ENCODE results near the gene SLCO2A1. TPM values are rescaled to one million over a fixed set of nuclear protein-coding genes. Genes with fewer than 3 reads are reported as not detected.

The SLCO2A1 gene
- total RNA-seq, 1 donor, result 0.36 TPM

DNA sequence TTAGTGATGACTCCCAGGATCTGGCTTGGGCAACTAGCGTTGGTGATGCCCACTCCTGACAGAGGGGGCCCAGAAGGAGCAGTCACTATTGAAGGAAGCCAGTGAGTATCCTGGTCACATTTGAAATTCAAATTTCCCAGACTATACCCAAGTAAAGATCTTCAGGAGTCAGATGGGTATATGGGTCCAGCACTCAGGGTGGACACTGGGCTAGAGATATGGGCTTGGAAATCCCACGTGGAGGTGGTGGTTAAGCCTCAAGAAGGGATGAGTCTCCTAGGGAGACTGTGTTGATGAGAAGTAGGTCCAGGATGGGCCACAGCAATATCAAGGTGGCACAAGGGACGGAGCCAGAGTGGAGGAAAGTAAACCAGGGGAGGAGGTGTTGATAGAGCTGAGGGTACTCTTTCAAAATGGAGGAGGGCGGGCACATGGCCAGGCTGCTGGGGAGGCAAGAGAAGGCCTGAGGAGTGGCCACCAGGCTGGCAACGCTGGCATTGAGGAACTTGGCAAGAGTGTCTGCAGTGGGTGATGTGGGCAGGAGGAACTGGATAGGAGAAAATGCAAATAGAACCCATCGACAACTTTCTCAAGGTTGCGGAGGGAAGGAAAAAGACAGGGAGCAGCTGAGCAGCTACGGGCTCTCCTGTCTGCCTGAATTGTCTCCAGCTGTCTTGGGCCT is 3.7 kb upstream of the SLCO2A1 start:
- H3K4me3 ChIP-seq (ENCODE audit: insufficient read depth, low read length), result no peak overlapping the region
- H3K27me3 ChIP-seq (ENCODE audit: insufficient read depth, low read length), result peaks cover 18% of the 10 kb centered on the region
- H3K9me3 ChIP-seq (ENCODE audit: low read depth, low read length), result no peaks in the 10 kb centered on the region
- TF ChIP-seq, protein P1, sequence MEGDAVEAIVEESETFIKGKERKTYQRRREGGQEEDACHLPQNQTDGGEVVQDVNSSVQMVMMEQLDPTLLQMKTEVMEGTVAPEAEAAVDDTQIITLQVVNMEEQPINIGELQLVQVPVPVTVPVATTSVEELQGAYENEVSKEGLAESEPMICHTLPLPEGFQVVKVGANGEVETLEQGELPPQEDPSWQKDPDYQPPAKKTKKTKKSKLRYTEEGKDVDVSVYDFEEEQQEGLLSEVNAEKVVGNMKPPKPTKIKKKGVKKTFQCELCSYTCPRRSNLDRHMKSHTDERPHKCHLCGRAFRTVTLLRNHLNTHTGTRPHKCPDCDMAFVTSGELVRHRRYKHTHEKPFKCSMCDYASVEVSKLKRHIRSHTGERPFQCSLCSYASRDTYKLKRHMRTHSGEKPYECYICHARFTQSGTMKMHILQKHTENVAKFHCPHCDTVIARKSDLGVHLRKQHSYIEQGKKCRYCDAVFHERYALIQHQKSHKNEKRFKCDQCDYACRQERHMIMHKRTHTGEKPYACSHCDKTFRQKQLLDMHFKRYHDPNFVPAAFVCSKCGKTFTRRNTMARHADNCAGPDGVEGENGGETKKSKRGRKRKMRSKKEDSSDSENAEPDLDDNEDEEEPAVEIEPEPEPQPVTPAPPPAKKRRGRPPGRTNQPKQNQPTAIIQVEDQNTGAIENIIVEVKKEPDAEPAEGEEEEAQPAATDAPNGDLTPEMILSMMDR (IDR thresholded peaks at IDR 0.05; ENCODE audit: extremely low read depth, low read depth, low read length), result no peak
- H3K36me3 ChIP-seq (ENCODE audit: insufficient read depth, low read length), result no peaks in the 10 kb centered on the region
- H3K27ac ChIP-seq (ENCODE audit: low read depth, low read length), result no peak overlapping the region
- H3K4me2 ChIP-seq (ENCODE audit: insufficient read depth, low read length), result no peak overlapping the region
- H3K79me2 ChIP-seq (ENCODE audit: insufficient read depth, low read length), result no peaks in the 10 kb centered on the region
- no peak overlapping the region for H2AFZ ChIP-seq (ENCODE audit: low read length)
- H4K20me1 ChIP-seq (ENCODE audit: insufficient read depth, low read length), result no peaks in the 10 kb centered on the region
- peaks cover 6% of the 10 kb centered on the region for H3K4me1 ChIP-seq (ENCODE audit: insufficient read depth, low read length)
- no peak for DNase-seq (ENCODE audit: insufficient read length, low spot score, missing footprints)

DNA sequence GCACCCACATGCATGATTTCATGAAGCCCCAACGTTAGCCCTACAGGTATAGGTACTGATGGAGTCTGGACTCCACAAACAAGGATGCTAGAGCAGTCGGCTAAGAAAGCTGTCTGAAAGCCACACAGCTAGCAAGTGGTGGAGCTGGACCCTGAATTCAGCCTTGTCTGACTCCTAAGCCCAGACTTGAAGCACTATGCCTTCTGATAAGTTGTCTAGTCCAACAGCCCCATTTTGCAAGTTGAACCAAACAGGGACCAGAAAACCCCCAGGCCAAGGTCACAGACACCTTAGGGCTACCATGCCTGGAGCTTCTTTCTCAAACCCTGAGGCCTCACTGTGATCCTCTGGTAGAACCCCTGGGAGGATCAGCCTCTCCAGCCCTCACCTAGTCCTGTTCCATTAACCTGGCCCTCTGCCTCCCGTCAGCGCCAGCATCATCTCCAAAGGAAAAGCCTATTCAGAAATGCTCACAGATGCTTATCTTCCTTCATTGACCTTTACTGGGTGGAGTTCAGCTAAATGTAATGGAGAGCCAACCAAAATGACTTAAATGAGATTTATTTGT is 1.7 kb upstream of the SLCO2A1 start:
- H3K9me3 ChIP-seq (ENCODE audit: low read depth, low read length), result no peaks in the 10 kb centered on the region
- TF ChIP-seq, protein P1 (IDR thresholded peaks at IDR 0.05; ENCODE audit: extremely low read depth, low read depth, low read length), result no peak
- no peaks in the 10 kb centered on the region for H3K36me3 ChIP-seq (ENCODE audit: insufficient read depth, low read length)

DNA sequence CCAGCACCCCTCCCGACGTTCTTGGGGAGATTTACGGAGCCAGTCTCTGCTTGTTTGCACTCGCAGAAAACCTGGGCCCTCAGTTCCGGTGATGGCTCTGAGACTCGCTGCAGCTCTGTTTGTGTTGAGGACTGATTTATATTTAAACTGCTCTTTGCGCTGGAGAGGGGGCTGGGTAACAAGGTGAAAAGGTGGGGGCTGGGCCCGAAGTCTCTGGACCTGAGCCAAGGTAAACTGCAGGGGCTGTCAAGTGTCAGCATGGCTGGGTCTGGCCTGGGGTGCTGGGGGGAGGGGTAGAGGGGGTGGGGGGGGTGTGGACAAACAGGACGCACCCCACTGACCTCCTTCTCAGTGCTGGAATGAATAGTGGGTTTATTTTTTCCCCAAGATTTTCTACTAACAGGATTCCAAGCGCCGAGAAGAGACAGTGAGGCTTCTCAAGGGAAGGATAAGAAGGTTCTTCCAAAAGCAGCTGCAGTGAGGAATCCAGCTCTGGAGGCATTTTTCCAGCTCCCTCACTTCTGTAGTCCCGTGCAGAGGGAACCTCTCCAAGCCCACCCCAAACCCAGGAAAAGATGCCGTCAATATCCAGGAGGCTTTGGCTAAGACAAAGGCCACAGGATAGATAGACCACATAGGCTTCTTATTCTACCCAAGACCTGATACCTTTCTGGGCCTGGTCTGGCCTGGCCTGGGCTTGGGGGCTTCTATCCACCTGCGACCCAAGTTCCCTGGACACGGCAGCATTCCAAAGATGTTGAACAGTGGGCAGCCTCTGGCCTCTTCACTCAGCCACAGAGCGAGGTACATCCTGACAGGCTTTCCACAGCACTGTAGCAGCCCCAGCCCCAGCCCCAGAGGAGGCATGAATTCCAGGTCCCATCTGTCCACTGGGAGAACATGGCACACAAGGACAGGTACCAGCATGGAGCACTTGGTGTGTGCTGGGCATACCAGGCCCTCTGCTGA is 938 bp upstream of the SLCO2A1 start:
- H3K4me3 ChIP-seq (ENCODE audit: insufficient read depth, low read length), result peak overlapping the region; percentile 68
- H3K79me2 ChIP-seq (ENCODE audit: insufficient read depth, low read length), result no peaks in the 10 kb centered on the region
- TF ChIP-seq, protein P1 (IDR thresholded peaks at IDR 0.05; ENCODE audit: extremely low read depth, low read depth, low read length), result no peak

More for the DNA sequence above, 1.7 kb upstream of the SLCO2A1 start:
- Histone ChIP-seq H3K79me2 (ENCODE audit: insufficient read depth, low read length) (no peaks in the 10 kb centered on the region), H3K27me3 (ENCODE audit: insufficient read depth, low read length) (peaks cover 29% of the 10 kb centered on the region), H3K27ac (ENCODE audit: low read depth, low read length) (no peak overlapping the region), H3K4me2 (ENCODE audit: insufficient read depth, low read length) (no peak overlapping the region), H3K4me3 (ENCODE audit: insufficient read depth, low read length) (no peak overlapping the region), H3K4me1 (ENCODE audit: insufficient read depth, low read length) (peaks cover 6% of the 10 kb centered on the region), H2AFZ (ENCODE audit: low read length) (no peak overlapping the region), H4K20me1 (ENCODE audit: insufficient read depth, low read length) (no peaks in the 10 kb centered on the region)
- no peak for DNase-seq (ENCODE audit: insufficient read length, low spot score, missing footprints)

More for the DNA sequence above, 938 bp upstream of the SLCO2A1 start:
- Histone ChIP-seq H3K36me3 (ENCODE audit: insufficient read depth, low read length) (no peaks in the 10 kb centered on the region), H3K9me3 (ENCODE audit: low read depth, low read length) (no peaks in the 10 kb centered on the region), H3K27me3 (ENCODE audit: insufficient read depth, low read length) (peaks cover 29% of the 10 kb centered on the region), H2AFZ (ENCODE audit: low read length) (no peak overlapping the region), H3K4me2 (ENCODE audit: insufficient read depth, low read length) (peak overlapping the region; percentile 76), H3K4me1 (ENCODE audit: insufficient read depth, low read length) (peaks cover 6% of the 10 kb centered on the region), H3K27ac (ENCODE audit: low read depth, low read length) (no peak overlapping the region), H4K20me1 (ENCODE audit: insufficient read depth, low read length) (no peaks in the 10 kb centered on the region)
- no peak for DNase-seq (ENCODE audit: insufficient read length, low spot score, missing footprints)

Data from osteoblast (primary cell).